Endothelial cell of umbilical vein (primary cell): Measurements from ENCODE around the gene TRAPPC14. TPM values are rescaled to one million over a fixed set of nuclear protein-coding genes. Genes with fewer than 3 reads are reported as not detected.

Experiments used
- BruUV-seq: library from RNA; stranded (reverse); fragments of 400-500 nt; replicated peaks from 2 replicates; lab custom pipeline; 2021; lab: Mats Ljungman, UMichigan
- CTCF ChIA-PET: fragments of 300-600, 350-600 bp; sonication (Branson Sonifier 250); formaldehyde crosslinking; loops from one replicate; lab custom pipeline; 2021; ENCODE audit warnings: antibody characterized with exemption, inconsistent platforms; lab: Charles Lee
- POLR2A ChIA-PET: fragments of 300-600, 350-600 bp; sonication (Branson Sonifier 250); formaldehyde crosslinking; loops from one replicate; lab custom pipeline; 2021; ENCODE audit warnings: antibody characterized with exemption, inconsistent platforms; lab: Charles Lee
- DNase-seq: peaks from one replicate; pipeline ENCODE4 v3.0.0-alpha.2; 2011; ENCODE audit warnings: low read depth, low spot score
- FAIRE-seq: peaks from 2 replicates; lab custom pipeline; 2011; peaks lifted over from hg19 to GRCh38; lab: Jason Lieb, UNC
- H2AFZ ChIP-seq: 2 replicates; pipeline ENCODE4 v1.6.0; 2012; ENCODE audit warnings: low read depth, low read length, control low read depth, inconsistent platforms
- H3K27ac ChIP-seq: 2 replicates; pipeline ENCODE4 v1.5.1; 2011; ENCODE audit warnings: low read depth, mild to moderate bottlenecking, control low read depth, low read length, moderate library complexity; ENCODE audit not compliant: insufficient read depth
- H3K27me3 ChIP-seq, 2 experiments: 2 replicates each; pipeline versions ENCODE4 v1.6.0 to v1.6.1; 2011; ENCODE audit warnings: low read length in 2 of 2, mixed read lengths in 1 of 2; ENCODE audit not compliant: control insufficient read depth in 2 of 2, insufficient read depth in 2 of 2
- H3K36me3 ChIP-seq, 2 experiments: 2 replicates in 1 of 2; 3 replicates in 1 of 2; pipeline ENCODE4 v1.5.1; 2011; ENCODE audit warnings: low read length in 2 of 2, mild to moderate bottlenecking in 1 of 2, moderate library complexity in 1 of 2; ENCODE audit not compliant: control insufficient read depth in 2 of 2, insufficient read depth in 2 of 2; ENCODE audit errors: extremely low read depth in 1 of 2
- H3K4me1 ChIP-seq: 3 replicates; pipeline ENCODE4 v1.5.1; 2011; ENCODE audit warnings: mild to moderate bottlenecking, low read length; ENCODE audit not compliant: control insufficient read depth, insufficient read depth; ENCODE audit errors: extremely low read depth
- H3K4me2 ChIP-seq: 2 replicates; pipeline ENCODE4 v1.6.1; 2011; ENCODE audit warnings: low read length, control low read depth, mixed read lengths; ENCODE audit not compliant: insufficient read depth
- H3K4me3 ChIP-seq, 3 experiments: fragments of 200-600 bp in 1 of 3; sonication (generic), shearing (Covaris generic) in 1 of 3; replicated peaks in 1 of 3; 2 replicates each; pipeline ENCODE4 v1.5.1; 2011 to 2016; ENCODE audit warnings: control low read depth in 3 of 3, low read length in 3 of 3, mild to moderate bottlenecking in 2 of 3, inconsistent platforms in 1 of 3, low read depth in 1 of 3, moderate library complexity in 1 of 3; ENCODE audit not compliant: insufficient read depth in 1 of 3
- H3K79me2 ChIP-seq: 2 replicates; pipeline ENCODE4 v1.6.0; 2012; ENCODE audit warnings: low read length, inconsistent platforms; ENCODE audit not compliant: control insufficient read depth, insufficient read depth
- H3K9ac ChIP-seq: replicated peaks from 2 replicates; pipeline ENCODE3; 2011; ENCODE audit warnings: low read length, control low read depth; ENCODE audit not compliant: insufficient read depth; ENCODE audit errors: extremely low read depth
- H3K9me1 ChIP-seq: replicated peaks from 3 replicates; pipeline ENCODE4 v1.6.0; 2011; ENCODE audit warnings: mild to moderate bottlenecking, low read length; ENCODE audit not compliant: control insufficient read depth, insufficient read depth; ENCODE audit errors: extremely low read depth
- H3K9me3 ChIP-seq: replicated peaks from 2 replicates; pipeline ENCODE4 v1.5.1; 2012; ENCODE audit warnings: low read length, inconsistent platforms; ENCODE audit not compliant: control insufficient read depth, insufficient read depth
- H4K20me1 ChIP-seq: replicated peaks from 2 replicates; pipeline ENCODE3; 2011; ENCODE audit warnings: mild to moderate bottlenecking, low read length; ENCODE audit not compliant: control insufficient read depth, insufficient read depth; ENCODE audit errors: extremely low read depth
- CTCF ChIP-seq, 2 donors: IDR thresholded peaks; 1 replicate in 1 of 2; 2 replicates in 1 of 2; pipeline ENCODE4 v1.5.1; 2011; ENCODE audit warnings: low read length in 2 of 2, mild to moderate bottlenecking in 2 of 2, moderate library complexity in 2 of 2, control low read depth in 1 of 2, inconsistent platforms in 1 of 2, low read depth in 1 of 2; ENCODE audit not compliant: insufficient read depth in 1 of 2; ENCODE audit errors: extremely low read depth in 1 of 2
- EZH2 ChIP-seq: IDR thresholded peaks from 2 replicates; pipeline ENCODE4 v1.6.1; 2012; ENCODE audit warnings: borderline replicate concordance, low read depth, mild to moderate bottlenecking, moderate library complexity, low read length, inconsistent platforms; ENCODE audit not compliant: severe bottlenecking
- FOS ChIP-seq: IDR thresholded peaks from 2 replicates; pipeline ENCODE4 v1.6.1; 2011; ENCODE audit warnings: mild to moderate bottlenecking, low read length, moderate library complexity, borderline replicate concordance; ENCODE audit not compliant: insufficient read depth
- GATA2 ChIP-seq: IDR thresholded peaks from 2 replicates; pipeline ENCODE4 v1.7.0; 2011; ENCODE audit warnings: low read depth, mild to moderate bottlenecking, moderate library complexity, mixed read lengths, low read length; ENCODE audit not compliant: insufficient read length, insufficient read depth
- JUN ChIP-seq: IDR thresholded peaks from 2 replicates; pipeline ENCODE4 v1.6.1; 2011; ENCODE audit warnings: borderline replicate concordance, low read depth; ENCODE audit not compliant: insufficient read length, insufficient read depth
- MAX ChIP-seq: IDR thresholded peaks from 2 replicates; pipeline ENCODE4 v1.6.1; 2011; ENCODE audit not compliant: insufficient read depth, insufficient read length
- MYC ChIP-seq: IDR thresholded peaks from one replicate; pipeline ENCODE4 v1.6.1; 2011; ENCODE audit warnings: mild to moderate bottlenecking, low read depth, low read length
- POLR2A ChIP-seq: IDR thresholded peaks from 2 replicates; pipeline ENCODE4 v1.6.1; 2012; ENCODE audit warnings: low read depth, mild to moderate bottlenecking, control low read depth, low read length
- POLR2AphosphoS5 ChIP-seq: IDR thresholded peaks from 2 replicates; pipeline ENCODE4 v1.6.1; 2012; ENCODE audit warnings: low read depth, mild to moderate bottlenecking, control low read depth, low read length, moderate library complexity; ENCODE audit not compliant: insufficient read depth
- dilution Hi-C: fragments of 300-500 bp; cut with MboI; formaldehyde crosslinking; loops from one replicate; pipeline ENCODE4 v1.15.0; 2019; ENCODE audit warnings: low sequenced_read_pairs; ENCODE audit not compliant: extremely low pct_ligation_motif_present
- intact Hi-C: fragments of 100-400 bp; cut with micrococcal nuclease; formaldehyde crosslinking; loops from one replicate; pipeline ENCODE4 v1.10.0; 2022
- polyA plus RNA-seq, 4 experiments: library from polyadenylated mRNA; depleted of rRNA in 3 of 4; stranded (reverse) in 3 of 4; unstranded in 1 of 4; fragments of >200 nt; gene quantifications; 2 replicates each; pipeline versions ENCODE4 v1.2.1 to v1.2.3, GENCODE V29; 2011 to 2012; ENCODE audit warnings: missing spikeins in 1 of 4
- total RNA-seq: library from RNA; stranded (reverse); gene quantifications from 2 replicates; pipeline ENCODE4 v1.2.3, GENCODE V29; 2021

The TRAPPC14 gene
- total and polyA plus RNA-seq, 2 donors (not counting 3 experiments of a cell fraction or from before 2014, with no cell fraction given), result 13.3 to 23.0 TPM

DNA sequence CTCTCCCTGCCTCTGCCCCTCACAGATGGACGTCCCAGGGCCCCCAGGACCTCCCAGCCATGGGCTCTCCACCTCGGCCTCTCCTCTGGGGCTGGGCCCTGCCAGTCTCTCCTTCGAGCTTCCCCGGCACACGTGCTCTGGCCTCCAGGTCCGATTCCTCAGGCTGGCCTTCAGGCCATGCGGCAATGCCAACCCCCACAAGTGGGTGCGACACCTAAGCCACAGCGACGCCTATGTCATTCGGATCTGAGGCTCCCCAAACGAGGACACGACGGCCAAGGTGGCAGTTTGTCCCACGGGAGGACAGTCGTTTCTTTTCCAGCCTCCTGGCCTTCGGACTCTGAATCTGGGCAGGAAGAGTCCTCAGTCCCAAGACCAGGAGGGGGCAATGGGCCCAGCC lies 51.9 kb downstream of the TRAPPC14 start:
- Histone ChIP-seq H3K27me3 (no peaks in the 10 kb centered on the region), H3K4me3 (no peak overlapping the region), H3K9ac (no peak overlapping the region), H3K4me1 (peaks cover 7% of the 10 kb centered on the region), H3K27ac (no peak overlapping the region), H2AFZ (no peak overlapping the region), H3K36me3 (peaks cover 12 to 45% of the 10 kb centered on the region in 2 experiments), H3K4me2 (no peak overlapping the region), H3K9me1 (no peaks in the 10 kb centered on the region), H4K20me1 (no peaks in the 10 kb centered on the region), H3K9me3 (no peaks in the 10 kb centered on the region), H3K79me2 (peaks cover 1% of the 10 kb centered on the region)
- intact Hi-C loops (loop anchor here (10.0 kb wide), 1 partner anchor 1018 kb away; the partner anchor contains the start of gene SERPINE1), dilution Hi-C loops (no loop called here)
- FAIRE-seq (no peak), DNase-seq (no peak)
- ChIA-PET POLR2A (no interaction called here), CTCF (no interaction called here)
- no peak for TF ChIP-seq MYC
- TF ChIP-seq MAX, result no peak
- no peak for TF ChIP-seq POLR2AphosphoS5
- no peak for TF ChIP-seq POLR2A
- TF ChIP-seq FOS, result no peak
- TF ChIP-seq GATA2, result no peak
- TF ChIP-seq CTCF (IDR thresholded peaks at IDR 0.05; ENCODE audit: extremely low read depth in 1 of 2, insufficient read depth in 1 of 2, low read depth in 1 of 2, low read length in 2 of 2), result no peak
- TF ChIP-seq EZH2, result no peak
- TF ChIP-seq JUN, result no peak
- no TSS peak for BruUV-seq
